Hepatic stellate cell (primary cell): Measurements from ENCODE around the gene WEE2.

Source experiments
- DNase-seq: peaks from one replicate; pipeline ENCODE4 v3.0.0; 2011; ENCODE audit warnings: low spot score

Gene WEE2

DNA sequence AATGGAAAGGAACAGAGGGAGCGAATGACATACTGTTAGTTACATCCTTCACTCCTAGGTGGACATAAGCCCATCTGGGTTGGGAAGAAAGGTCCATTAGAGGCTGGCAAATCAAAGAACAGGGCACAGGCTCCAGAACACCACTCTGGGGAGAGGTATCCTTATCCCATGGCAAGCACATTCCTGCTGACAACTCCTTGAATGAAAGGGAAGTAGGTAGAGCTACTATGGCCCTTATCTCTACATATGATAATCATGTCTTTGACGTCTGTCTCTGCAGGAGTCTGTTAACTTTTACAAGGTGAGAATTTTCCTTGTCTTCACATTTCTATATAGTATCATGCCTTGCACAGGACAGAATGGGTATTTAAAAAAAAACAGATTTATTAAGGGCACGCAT is 16.6 kb upstream of the WEE2 start:
- DNase-seq = no peak

DNA sequence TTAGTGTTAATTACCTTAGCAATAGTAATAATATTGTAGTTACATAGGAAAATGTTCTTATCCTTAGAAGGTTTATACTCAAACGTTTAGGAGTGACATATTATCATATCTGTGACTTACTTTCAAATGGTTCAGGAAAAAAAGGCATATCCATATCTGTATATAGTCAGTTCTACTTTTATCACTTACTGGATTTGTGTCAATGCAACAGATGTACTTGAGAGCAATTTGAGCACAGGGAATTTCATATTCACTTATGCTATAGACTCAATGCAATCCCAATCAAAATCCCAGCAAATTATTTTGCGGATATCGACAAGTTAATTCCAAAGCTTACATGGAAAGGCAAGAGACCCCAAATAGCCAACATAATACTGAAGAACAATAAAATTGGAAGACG is 16.2 kb upstream of the WEE2 start:
- no peak for DNase-seq

DNA sequence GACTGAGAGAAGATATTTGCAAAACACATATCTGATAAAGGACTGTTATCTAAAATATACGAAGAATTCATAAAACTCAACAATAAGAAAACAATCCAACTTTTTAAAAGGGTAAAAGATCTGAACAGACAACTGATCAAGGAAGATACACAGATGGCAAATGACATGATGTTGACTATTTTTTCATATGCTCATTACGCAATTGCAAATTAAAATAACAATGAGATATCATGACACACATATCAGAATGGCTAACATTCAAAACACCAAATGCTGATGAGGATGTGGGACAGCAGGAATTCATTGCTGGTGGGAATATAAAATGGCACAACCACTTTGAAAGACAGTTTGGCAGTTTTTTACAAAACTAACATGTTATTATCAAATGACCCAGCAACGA is 15.1 kb upstream of the WEE2 start:
- no peak for DNase-seq

DNA sequence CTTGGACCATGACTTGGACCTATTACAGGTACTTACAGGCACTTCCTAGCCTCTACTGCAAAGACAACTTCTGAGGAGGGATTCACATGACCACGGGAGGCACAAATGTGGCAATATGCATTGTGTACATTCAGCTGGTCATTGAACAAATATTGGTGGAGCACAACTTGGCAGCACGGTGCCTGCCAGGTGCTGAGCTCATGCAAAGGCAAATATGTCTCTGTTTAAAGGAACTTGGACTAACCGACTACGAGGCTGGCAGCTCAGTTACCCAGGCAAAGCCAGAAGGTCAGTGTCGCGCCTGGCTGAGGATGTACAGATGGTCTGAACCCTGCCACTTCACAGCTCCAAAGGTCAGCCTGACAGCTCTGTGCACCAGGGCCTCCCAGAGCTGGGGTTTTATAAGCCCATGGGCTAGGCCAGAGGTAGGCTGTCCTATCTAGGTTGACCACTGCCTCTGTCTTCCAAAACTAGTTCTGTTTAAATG is 12.3 kb upstream of the WEE2 start:
- DNase-seq = no peak

DNA sequence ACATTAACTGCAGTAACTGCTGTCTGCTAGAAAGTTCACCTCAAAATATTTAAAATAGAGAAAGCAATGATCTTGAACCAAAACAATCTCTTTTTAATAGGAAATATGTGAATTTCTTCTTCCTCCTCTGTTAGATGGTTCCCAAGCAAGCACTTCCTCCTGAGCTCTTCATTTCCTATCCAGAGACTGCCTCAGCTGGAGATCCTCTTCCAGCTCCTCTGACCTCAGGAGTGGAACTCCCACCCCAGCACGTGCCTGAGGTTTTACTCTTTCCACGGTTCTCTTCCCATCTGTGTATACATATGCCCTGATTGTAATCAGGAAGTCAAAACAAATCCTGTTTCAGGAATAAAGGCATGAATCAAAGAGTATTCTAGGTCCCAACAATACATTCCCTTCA is 11.8 kb upstream of the WEE2 start:
- DNase-seq = no peak

DNA sequence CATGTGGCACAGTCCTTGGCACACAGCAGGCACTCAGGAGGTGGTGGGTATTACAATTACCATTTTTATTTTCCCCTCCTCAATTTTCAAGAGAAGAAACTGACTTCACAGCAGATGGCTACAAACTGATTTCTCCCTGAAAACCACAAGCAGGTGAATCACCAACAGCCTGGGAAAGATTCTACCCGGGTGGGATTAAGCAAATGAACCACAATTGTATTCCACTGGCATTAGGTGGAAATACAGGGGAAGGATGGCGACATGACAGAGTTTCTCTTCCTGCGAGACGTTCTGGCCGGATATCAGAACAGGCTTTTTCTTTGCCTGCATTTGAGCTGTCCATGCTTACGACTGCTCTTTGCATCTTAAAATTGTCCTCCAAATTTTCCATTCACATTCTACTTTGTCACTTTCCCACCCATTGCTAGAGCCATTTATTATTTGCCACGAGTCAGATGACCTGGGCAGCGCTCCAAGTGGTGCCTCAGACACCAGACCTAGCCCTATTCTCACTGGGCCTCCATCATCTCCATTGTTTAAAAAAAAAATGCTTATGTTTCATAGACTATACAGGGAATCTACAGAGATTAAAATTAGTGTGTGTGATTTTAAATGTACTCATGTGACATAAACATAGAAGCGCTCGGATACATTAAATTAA is 10.8 kb upstream of the WEE2 start:
- DNase-seq = no peak

DNA sequence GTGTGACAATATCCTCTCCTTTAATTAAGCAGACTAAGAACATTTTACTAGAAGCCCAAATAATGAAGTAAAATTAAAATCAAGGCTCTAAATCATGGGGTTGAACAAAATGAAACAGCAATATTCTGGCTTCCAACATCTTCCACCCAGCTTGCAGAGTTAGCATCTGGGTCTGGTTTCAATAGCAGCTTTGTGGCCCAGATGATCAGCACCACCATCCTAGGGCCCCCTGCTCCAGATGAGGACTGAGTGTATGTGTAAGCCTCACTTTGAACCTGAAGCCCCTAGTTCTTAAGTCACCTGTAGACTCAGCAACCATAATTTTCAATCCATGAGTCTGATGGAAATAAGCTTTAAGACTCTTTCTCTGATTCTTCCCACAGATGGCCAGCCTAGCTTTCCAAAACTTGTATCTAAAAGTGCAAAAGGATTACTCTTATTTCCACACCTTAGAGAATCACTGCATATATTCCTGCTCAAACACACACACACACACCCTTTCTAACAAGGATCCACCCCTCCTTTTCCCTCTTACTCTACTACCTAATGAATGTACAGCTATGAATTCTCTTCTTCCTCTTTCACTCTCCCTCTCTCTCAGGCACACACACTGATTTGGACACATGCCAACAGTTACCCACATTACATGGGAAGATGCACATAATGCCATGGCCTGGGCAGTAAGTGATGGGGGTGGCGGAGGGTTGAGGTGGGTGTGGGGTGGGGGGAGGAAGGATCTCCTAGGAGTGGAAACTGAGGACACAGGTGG is 9.7 kb upstream of the WEE2 start:
- DNase-seq = no peak

DNA sequence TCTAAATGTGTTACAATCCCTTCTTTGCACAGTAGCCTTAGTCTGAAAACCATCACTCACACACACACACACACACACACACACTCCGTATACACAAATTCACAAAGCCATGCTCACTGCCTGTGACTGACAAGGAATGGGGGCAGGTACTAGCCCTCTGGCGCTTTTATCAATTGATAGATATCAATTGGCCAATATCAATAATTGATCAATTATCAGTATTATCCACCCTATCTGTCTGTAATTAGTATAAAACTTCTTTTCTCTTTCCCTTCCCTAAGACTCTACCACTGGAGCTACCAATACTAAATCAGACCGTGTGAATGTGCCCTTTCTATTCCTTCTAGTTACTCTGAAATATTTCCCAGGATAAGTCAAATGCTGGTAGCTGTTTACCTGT is 8.3 kb upstream of the WEE2 start:
- no peak for DNase-seq

DNA sequence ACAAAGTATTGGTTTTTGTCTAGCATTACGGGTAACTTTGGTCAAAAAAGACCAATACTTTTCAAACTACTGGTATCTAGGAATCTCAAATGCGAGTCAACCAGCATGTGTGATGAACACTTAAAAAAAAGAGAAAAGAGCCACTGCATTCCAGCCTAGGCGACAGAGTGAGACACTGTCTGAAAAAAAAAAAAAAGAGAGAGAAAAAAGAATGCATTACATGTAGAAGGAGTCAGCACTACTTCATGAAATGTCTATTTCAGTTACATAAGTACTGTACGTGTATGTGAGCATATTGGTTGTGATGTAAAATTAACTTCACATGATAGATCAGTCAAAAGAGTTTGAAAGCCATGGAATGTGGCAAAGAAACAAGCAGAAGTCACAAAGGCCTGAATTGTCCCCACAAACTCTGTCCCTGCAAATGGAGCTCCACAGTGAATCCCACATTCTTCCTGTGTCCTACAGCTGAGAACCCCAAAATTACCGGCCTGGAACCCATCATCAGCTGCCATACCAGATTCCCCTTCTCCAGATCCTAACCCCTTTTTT is 7.8 kb upstream of the WEE2 start:
- no peak for DNase-seq

DNA sequence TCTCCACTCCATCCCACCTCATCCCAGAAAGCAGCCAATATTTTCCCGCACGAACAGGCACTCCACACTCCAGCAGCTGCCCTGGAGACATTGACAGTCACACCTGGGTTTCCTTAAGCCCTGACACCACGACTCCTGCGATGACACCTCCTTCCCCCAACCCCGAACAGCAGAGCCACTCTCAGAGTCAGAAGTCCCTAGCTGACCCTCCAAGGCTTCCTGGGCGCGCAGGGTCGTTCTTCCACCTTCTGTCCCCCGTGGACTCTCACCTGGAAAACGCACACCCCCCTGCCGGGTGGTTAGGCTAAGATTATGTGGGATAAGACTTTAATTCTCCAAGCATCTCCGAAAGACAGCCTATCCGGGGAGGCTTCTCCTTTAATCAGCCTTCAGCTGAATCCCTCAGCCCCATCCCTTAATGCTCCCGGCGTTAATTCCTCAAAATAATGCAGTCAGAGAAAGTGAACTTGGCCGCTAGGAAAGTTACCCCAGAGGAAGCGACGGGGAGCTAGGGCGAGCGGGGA is 7.2 kb upstream of the WEE2 start:
- peak; percentile 30 for DNase-seq

DNA sequence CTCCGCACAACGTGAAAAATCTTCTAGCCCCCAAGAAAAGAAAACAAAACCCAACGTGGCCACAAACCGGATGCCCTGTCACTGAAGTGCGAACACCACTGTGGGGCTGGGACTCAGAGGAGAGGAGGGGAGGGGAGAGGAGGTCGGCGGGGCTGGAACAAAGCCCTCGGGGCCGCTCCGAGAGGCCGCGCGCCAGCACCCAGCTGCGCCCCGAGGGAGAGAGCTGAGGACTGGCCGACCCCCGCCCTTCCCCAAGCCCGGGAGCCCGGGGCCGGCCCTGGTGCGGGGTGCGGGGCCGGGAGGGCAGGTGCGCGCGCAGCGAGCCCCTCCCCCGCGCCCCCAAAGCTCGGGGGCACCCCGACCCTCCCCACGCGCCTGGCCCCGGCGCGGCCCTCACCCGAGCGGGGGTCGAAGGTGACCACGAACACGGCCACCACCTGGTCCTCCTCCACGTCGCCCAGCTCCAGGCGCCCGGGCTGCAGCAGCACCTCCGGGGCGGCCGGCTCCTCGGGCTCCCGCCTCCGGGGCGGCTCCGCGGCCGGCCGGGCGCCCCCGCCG is 6.6 kb upstream of the WEE2 start:
- DNase-seq = peak; percentile 43

DNA sequence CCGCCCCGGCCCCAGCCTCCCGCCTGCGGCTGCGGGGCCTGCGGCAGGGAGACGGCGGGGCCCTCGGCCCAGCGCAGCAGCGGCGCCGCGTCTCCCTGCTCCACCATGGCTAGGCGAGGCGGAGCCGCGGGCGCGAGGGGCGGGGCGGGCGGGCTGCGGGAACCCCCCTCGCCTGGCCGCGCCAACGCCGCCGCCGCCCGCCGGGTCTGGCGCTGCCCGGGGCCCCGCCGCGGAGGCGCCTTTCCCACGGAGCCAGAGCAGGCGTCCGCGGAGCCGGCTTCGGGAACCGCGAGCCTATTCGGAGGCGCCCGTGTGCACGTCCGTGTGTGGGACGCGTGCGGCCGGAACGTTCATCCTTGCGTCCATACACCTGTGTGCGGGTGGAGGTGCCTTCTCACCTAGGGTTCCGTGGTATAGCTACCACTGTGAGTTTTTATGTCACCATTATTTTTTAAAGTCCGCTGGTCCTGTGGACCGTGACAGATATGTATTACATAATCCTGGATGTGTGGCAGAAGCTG is 6.0 kb upstream of the WEE2 start, which contains the start of gene DENND11:
TSS of gene DENND11 (minus strand) at position 120 of the 521 bp plus-strand sequence. CDS start at position 107, 13 bp downstream.
- DNase-seq = peak; percentile 60

DNA sequence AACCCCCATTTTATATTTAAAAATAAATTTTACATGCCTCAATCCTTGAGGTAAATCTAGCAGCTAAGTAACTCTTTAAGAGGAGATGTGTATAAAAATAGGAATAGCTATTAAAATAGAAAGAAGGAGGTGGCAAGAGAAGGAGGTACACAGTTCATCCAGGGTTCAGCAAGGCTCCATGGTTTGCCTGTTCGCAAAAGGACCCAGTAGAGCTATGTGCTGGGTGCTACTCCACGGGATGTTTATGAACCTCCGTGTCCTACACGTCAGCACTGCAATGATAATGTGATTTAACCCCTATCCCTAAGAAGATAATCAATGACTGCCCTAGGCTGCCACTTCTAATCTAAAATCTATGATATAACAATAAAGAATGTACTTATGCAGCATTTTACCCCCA is 5.3 kb upstream of the WEE2 start:
- DNase-seq = no peak

DNA sequence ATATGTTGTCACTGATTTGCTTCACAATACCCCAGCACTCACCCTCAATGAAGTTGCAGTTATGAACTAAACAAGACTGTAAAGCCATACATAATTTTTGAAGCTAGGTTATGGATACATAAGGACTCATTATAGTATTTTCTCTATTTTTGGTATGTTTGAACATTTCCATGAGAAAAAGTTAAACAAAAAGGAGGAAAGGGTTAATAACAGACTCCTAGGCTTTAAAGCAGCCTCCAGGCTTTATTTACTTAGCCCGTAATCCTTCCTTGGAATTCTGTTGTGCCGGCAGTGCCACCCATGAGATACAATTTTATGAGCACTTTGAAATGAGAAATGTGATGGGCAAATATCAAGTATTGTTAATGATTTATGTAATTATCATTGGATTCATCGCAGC is 4.0 kb upstream of the WEE2 start:
- no peak for DNase-seq

DNA sequence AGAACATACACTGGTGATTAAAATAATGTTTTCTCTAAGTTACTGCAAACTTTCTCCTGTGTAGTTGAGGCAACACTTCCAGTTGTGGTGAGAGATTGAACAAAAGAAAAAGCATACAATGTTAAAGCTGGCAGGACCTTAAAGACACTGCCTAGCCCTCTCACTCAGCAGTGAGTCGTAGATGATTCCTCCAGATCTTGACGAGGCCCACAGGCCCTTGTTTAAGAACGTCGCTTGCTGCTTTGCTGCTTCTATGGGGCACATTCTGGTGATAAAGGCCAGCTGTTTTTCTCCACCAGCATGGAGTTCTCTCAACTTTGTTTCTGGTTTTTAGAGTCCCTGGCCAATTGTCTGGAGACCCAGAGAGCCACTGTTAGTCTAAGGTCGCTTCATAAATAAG is 3.4 kb upstream of the WEE2 start:
- no peak for DNase-seq

DNA sequence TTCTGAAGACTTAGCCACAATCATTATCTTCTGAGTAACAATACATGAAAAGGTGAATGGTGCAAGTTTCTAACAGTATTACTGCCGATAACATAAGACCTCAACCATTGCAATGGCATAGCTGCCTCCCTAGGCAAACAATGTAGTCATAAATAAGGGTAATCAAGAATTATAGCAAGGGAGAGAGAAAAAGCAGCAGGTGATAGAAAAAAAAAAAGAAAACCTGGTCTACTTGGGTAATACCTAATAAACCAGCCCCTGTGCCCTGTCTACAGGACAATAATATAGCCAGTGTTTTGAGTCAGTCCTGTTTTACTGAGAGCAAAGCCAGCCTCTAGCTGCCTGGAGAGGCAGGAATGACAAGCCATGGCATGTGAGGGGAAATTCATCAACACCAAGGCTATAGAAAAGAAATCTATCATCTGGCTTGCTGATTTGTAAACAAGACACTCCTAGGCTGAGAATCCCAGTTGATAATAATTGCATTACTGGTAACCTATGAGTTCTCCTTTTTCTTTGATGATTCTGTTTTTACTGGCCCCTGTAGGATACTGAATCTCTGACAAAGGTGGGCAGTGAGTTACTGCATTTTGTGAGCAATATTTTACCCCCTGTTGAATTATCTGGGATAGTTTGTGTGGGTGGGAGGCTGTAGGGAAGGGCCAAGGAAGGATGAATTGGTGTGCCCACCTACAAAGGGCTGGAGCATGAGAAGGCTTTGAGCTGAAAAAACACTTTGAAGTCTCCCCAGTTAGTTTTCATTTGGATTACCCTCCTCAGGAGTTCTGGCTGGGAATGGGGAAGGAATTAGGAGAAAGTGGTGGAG is 1.7 kb upstream of the WEE2 start:
- no peak for DNase-seq

DNA sequence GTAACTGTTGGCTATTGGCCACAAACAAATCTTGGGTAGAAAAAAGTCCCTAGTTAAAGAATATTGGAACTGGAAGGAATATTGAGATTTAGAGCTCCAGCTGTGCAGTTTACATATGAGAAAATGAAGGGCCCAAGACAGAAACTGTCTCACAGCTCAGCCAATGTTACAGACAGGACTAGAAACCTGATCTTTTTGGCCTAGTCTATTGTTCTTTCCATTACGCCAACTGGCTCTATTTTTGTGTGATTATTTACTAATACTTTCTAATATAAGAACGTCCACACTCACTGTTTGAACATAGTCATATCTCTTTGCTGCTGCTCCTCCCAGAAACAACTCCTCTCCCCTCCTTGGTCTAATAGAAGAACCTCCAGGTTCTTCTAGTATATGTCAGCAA is 1.2 kb downstream of the WEE2 start:
- DNase-seq = no peak

DNA sequence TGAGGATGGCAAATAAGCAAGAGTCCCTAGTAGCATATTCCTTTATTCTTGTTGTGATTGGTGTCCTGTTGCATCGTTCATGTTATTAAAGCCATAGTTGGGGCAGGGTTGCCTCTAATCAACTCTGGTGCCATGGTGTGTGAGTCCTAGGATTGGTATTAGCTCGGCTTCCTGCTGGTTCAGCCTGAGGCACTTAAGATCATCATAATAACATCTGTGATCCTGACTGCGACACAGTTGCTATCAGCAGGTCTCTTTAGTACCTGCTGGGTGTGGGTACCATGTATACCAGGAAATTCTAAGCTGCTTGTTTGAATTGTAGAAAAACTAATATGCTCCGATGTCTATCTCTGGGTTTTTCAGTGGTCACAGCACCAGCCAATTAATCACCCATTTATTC is 1.6 kb downstream of the WEE2 start:
- DNase-seq = no peak

DNA sequence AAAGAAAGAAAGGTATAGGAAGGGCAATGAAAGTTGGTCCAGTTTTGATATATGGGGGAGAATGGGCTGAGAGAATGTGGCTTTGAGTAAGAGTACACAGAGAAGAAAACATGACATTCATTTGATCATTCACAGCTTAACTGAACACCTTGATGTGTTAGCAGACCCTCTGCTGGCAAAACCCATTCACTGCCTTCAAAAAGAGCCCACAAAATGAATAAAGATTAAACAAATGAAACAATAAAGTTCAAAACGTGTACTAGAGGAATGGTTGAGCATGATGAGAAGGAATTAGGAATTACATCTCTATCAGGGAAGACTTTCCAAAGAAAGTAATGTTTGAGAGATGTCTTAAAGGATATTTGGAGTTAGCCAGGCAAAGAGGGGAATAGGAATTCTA is 2.1 kb downstream of the WEE2 start:
- DNase-seq = no peak

DNA sequence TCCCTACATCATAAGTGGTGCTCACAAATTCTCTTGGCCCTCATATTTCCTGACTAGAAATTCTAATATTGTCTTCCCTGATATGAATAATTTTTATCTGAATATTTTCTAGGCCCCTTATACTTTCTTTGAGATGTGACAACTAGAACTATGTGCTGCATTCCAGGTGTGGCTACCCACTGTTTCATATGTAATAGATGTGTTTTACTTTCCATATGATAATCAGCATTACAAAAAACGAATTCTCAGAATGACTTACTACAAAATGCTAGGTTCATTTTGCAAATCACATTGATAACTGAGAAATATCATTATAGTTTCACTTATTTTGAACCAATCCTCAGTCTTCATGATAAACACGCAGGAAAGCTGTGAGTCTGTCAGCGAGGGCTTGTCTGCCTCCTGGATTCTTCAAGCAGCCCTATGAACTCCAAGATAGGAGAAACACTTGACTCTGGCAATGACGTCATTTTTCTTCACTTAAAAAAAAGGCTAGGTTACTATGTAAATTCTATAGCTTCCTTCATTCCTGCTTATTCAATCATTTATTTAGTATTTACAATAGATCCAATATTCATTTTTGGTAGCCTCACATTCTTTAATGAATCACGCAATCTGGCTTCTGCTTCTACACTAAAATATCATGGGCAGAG is 4.6 kb downstream of the WEE2 start:
- no peak for DNase-seq

DNA sequence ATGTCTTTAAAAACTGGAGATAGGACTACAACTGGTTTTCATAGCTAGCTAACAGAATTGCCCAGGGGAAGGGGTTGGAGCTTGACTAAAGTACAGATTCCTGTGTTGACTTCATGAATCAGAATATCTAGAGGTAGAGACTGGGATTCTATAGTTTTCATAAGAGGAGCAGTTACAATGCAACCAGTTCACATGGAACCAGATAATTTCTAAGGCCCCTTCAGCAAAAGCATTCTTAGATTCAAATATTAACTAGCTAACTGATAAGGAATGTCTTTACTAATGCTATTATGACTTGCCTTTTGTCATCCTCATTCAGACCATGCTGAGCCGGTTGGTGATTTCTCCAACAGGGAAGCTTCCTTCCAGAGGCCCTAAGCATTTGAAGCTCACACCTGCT is 5.7 kb downstream of the WEE2 start:
- DNase-seq = no peak
